ENCODE measurements around the gene SLC39A10.
"Not testable (repeated sequence)": the region's sequence is repeated elsewhere in the genome, so short reads cannot be mapped to it uniquely, and the experiment has no call there.

The SLC39A10 gene

DNA sequence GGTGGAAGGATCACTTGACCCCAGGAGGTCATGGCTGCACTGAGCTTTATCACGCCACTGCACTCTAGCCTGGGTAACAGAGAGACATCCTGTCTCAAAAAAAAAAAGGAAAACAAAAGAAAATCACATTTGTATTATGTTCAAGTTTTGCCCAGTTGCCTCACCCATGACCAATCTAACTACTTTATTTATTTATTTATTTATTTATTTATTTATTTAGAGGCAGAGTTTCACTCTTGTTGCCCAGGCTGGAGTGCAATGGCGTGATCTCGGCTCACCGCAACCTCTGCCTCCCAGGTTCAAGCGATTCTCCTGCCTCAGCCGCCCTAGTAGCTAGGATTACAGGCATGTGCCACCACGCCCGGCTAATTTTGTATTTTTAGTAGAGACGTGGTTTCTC, 12.3 kb upstream of the SLC39A10 start:
- DNase-seq; H3K4me3 ChIP-seq (ENCODE audit: insufficient read depth, low read depth, low read length, poor library complexity, severe bottlenecking); H3K27ac ChIP-seq (ENCODE audit: insufficient read depth, low read length, poor library complexity, severe bottlenecking); H3K4me1 ChIP-seq (ENCODE audit: control insufficient read depth, insufficient read depth, low read length, poor library complexity, severe bottlenecking); H3K9me3 ChIP-seq (ENCODE audit: control insufficient read depth, low read length); H3K27me3 ChIP-seq (replicated peaks; ENCODE audit: control insufficient read depth, insufficient read depth, low read length, poor library complexity, severe bottlenecking); H3K36me3 ChIP-seq (ENCODE audit: control insufficient read depth, insufficient read depth, low read length): not testable (repeated sequence)

DNA sequence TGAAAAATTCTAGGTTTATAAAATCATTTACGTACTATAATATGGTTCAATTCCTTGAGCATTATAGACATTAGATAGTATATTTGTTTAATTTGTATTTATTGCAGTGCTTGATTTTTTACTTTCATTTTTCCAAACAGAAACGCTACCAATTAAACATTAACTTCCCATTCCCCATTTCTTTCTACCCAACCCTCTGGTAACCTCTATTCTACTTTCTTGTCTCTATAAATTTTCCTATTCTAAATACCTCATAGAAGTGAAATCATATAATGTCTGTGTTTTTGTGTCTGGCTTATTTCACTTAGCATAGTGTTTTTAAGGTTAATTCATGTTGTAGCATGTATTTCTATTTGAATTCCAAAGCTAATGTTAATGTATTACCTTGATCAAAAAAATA, 11.6 kb upstream of the SLC39A10 start:
- Histone ChIP-seq H3K27ac (ENCODE audit: insufficient read depth, low read length, poor library complexity, severe bottlenecking) (no peak overlapping the region), H3K4me1 (ENCODE audit: control insufficient read depth, insufficient read depth, low read length, poor library complexity, severe bottlenecking) (no peaks in the 10 kb centered on the region), H3K9me3 (ENCODE audit: control insufficient read depth, low read length) (no peaks in the 10 kb centered on the region), H3K27me3 (replicated peaks; ENCODE audit: control insufficient read depth, insufficient read depth, low read length, poor library complexity, severe bottlenecking) (no peaks in the 10 kb centered on the region), H3K4me3 (ENCODE audit: insufficient read depth, low read depth, low read length, poor library complexity, severe bottlenecking) (no peak overlapping the region), H3K36me3 (ENCODE audit: control insufficient read depth, insufficient read depth, low read length) (no peaks in the 10 kb centered on the region)
- no peak for DNase-seq

- H3K27ac ChIP-seq (ENCODE audit: insufficient read depth, low read length, poor library complexity, severe bottlenecking), result no peak overlapping the region
- H3K4me3 ChIP-seq (ENCODE audit: insufficient read depth, low read depth, low read length, poor library complexity, severe bottlenecking), result no peak overlapping the region
- no peaks in the 10 kb centered on the region for H3K36me3 ChIP-seq (ENCODE audit: control insufficient read depth, insufficient read depth, low read length)
- DNase-seq, result no peak
- no peaks in the 10 kb centered on the region for H3K4me1 ChIP-seq (ENCODE audit: control insufficient read depth, insufficient read depth, low read length, poor library complexity, severe bottlenecking)
- no peaks in the 10 kb centered on the region for H3K9me3 ChIP-seq (ENCODE audit: control insufficient read depth, low read length)
- no peaks in the 10 kb centered on the region for H3K27me3 ChIP-seq (replicated peaks; ENCODE audit: control insufficient read depth, insufficient read depth, low read length, poor library complexity, severe bottlenecking)
Observed at GRCh38 chr2:195646424-195646823, 10.6 kb upstream of the SLC39A10 start.

- no peak for DNase-seq
Observed at GRCh38 chr2:195647302-195647701, 9.7 kb upstream of the SLC39A10 start.

DNA sequence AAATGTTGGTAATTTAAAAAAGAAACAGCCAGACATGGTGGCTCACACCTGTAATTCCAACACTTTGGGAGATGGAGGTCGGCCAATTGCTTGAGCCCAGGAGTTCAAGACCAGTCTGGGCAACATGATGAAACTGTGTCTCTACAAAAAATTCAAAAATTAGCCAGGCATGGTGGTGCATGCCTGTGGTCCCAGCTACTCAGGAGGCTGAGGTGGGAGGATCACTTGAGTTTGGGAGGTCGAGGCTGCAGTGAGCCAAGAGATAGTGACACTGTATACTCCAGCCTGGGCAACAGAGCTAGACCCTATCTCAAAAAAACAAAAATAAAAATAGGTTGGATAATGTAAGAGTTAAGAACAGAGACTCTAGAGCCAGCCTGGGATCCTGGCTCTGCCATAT, 8.7 kb upstream of the SLC39A10 start:
- H3K27me3 ChIP-seq (replicated peaks; ENCODE audit: control insufficient read depth, insufficient read depth, low read length, poor library complexity, severe bottlenecking); H3K4me1 ChIP-seq (ENCODE audit: control insufficient read depth, insufficient read depth, low read length, poor library complexity, severe bottlenecking); H3K27ac ChIP-seq (ENCODE audit: insufficient read depth, low read length, poor library complexity, severe bottlenecking); H3K9me3 ChIP-seq (ENCODE audit: control insufficient read depth, low read length); DNase-seq; H3K4me3 ChIP-seq (ENCODE audit: insufficient read depth, low read depth, low read length, poor library complexity, severe bottlenecking); H3K36me3 ChIP-seq (ENCODE audit: control insufficient read depth, insufficient read depth, low read length): not testable (repeated sequence)

More at GRCh38 chr2:195647302-195647701, 9.7 kb upstream of the SLC39A10 start:
- H3K4me1 ChIP-seq (ENCODE audit: control insufficient read depth, insufficient read depth, low read length, poor library complexity, severe bottlenecking), result no peaks in the 10 kb centered on the region
- H3K27me3 ChIP-seq (replicated peaks; ENCODE audit: control insufficient read depth, insufficient read depth, low read length, poor library complexity, severe bottlenecking), result no peaks in the 10 kb centered on the region
- H3K9me3 ChIP-seq (ENCODE audit: control insufficient read depth, low read length), result no peaks in the 10 kb centered on the region
- no peak overlapping the region for H3K27ac ChIP-seq (ENCODE audit: insufficient read depth, low read length, poor library complexity, severe bottlenecking)
- H3K4me3 ChIP-seq (ENCODE audit: insufficient read depth, low read depth, low read length, poor library complexity, severe bottlenecking), result no peak overlapping the region
- H3K36me3 ChIP-seq (ENCODE audit: control insufficient read depth, insufficient read depth, low read length), result no peaks in the 10 kb centered on the region

GRCh38 chr2:195648787-195649186, 8.2 kb upstream of the SLC39A10 start:
- no peak overlapping the region for H3K4me3 ChIP-seq (ENCODE audit: insufficient read depth, low read depth, low read length, poor library complexity, severe bottlenecking)
- H3K36me3 ChIP-seq (ENCODE audit: control insufficient read depth, insufficient read depth, low read length), result no peaks in the 10 kb centered on the region
- no peak for DNase-seq

GRCh38 chr2:195649629-195650190, 7.3 kb upstream of the SLC39A10 start:
- H3K27me3 ChIP-seq (replicated peaks; ENCODE audit: control insufficient read depth, insufficient read depth, low read length, poor library complexity, severe bottlenecking), result no peaks in the 10 kb centered on the region
- DNase-seq, result no peak
- H3K27ac ChIP-seq (ENCODE audit: insufficient read depth, low read length, poor library complexity, severe bottlenecking), result no peak overlapping the region
- H3K4me3 ChIP-seq (ENCODE audit: insufficient read depth, low read depth, low read length, poor library complexity, severe bottlenecking), result no peak overlapping the region
- no peaks in the 10 kb centered on the region for H3K9me3 ChIP-seq (ENCODE audit: control insufficient read depth, low read length)
- H3K4me1 ChIP-seq (ENCODE audit: control insufficient read depth, insufficient read depth, low read length, poor library complexity, severe bottlenecking), result no peaks in the 10 kb centered on the region
- H3K36me3 ChIP-seq (ENCODE audit: control insufficient read depth, insufficient read depth, low read length), result no peaks in the 10 kb centered on the region

More at GRCh38 chr2:195648787-195649186, 8.2 kb upstream of the SLC39A10 start:
- Histone ChIP-seq H3K4me1 (ENCODE audit: control insufficient read depth, insufficient read depth, low read length, poor library complexity, severe bottlenecking) (no peaks in the 10 kb centered on the region), H3K9me3 (ENCODE audit: control insufficient read depth, low read length) (no peaks in the 10 kb centered on the region), H3K27ac (ENCODE audit: insufficient read depth, low read length, poor library complexity, severe bottlenecking) (no peak overlapping the region), H3K27me3 (replicated peaks; ENCODE audit: control insufficient read depth, insufficient read depth, low read length, poor library complexity, severe bottlenecking) (no peaks in the 10 kb centered on the region)

- no peak for DNase-seq
- no peaks in the 10 kb centered on the region for H3K27me3 ChIP-seq (replicated peaks; ENCODE audit: control insufficient read depth, insufficient read depth, low read length, poor library complexity, severe bottlenecking)
- H3K4me1 ChIP-seq (ENCODE audit: control insufficient read depth, insufficient read depth, low read length, poor library complexity, severe bottlenecking), result no peaks in the 10 kb centered on the region
- no peak overlapping the region for H3K4me3 ChIP-seq (ENCODE audit: insufficient read depth, low read depth, low read length, poor library complexity, severe bottlenecking)
- H3K36me3 ChIP-seq (ENCODE audit: control insufficient read depth, insufficient read depth, low read length), result no peaks in the 10 kb centered on the region
- no peaks in the 10 kb centered on the region for H3K9me3 ChIP-seq (ENCODE audit: control insufficient read depth, low read length)
- H3K27ac ChIP-seq (ENCODE audit: insufficient read depth, low read length, poor library complexity, severe bottlenecking), result no peak overlapping the region
Observed at GRCh38 chr2:195651046-195651445, 6.0 kb upstream of the SLC39A10 start.

- H3K27me3 ChIP-seq (replicated peaks; ENCODE audit: control insufficient read depth, insufficient read depth, low read length, poor library complexity, severe bottlenecking), result no peaks in the 10 kb centered on the region
- no peaks in the 10 kb centered on the region for H3K4me1 ChIP-seq (ENCODE audit: control insufficient read depth, insufficient read depth, low read length, poor library complexity, severe bottlenecking)
- no peak overlapping the region for H3K27ac ChIP-seq (ENCODE audit: insufficient read depth, low read length, poor library complexity, severe bottlenecking)
- H3K4me3 ChIP-seq (ENCODE audit: insufficient read depth, low read depth, low read length, poor library complexity, severe bottlenecking), result no peak overlapping the region
- no peaks in the 10 kb centered on the region for H3K36me3 ChIP-seq (ENCODE audit: control insufficient read depth, insufficient read depth, low read length)
- no peak for DNase-seq
- H3K9me3 ChIP-seq (ENCODE audit: control insufficient read depth, low read length), result no peaks in the 10 kb centered on the region
Observed at GRCh38 chr2:195652911-195653310, 4.1 kb upstream of the SLC39A10 start.

GRCh38 chr2:195656161-195656858, 716 bp upstream of the SLC39A10 start:
- peak in 1 of 3 donors; percentile 1 for DNase-seq
- Histone ChIP-seq H3K27me3 (replicated peaks; ENCODE audit: control insufficient read depth, insufficient read depth, low read length, poor library complexity, severe bottlenecking) (no peaks in the 10 kb centered on the region), H3K36me3 (ENCODE audit: control insufficient read depth, insufficient read depth, low read length) (no peaks in the 10 kb centered on the region), H3K4me1 (ENCODE audit: control insufficient read depth, insufficient read depth, low read length, poor library complexity, severe bottlenecking) (peaks cover 2% of the 10 kb centered on the region), H3K4me3 (ENCODE audit: insufficient read depth, low read depth, low read length, poor library complexity, severe bottlenecking) (peak overlapping the region; percentile 95), H3K9me3 (ENCODE audit: control insufficient read depth, low read length) (no peaks in the 10 kb centered on the region), H3K27ac (ENCODE audit: insufficient read depth, low read length, poor library complexity, severe bottlenecking) (peak overlapping the region; percentile 99)
